KBM-7 (cell line): ENCODE data around the gene UBALD1.
A peak's percentile ranks its signal among the peaks of the same experiment; 100 is the strongest.

Experiments
- DNase-seq: peaks from one replicate; pipeline ENCODE4 v3.0.0-alpha.2; 2015
- in situ Hi-C: fragments of 300-500 bp; cut with MboI; formaldehyde crosslinking; loops from 2 replicates; pipeline ENCODE4 v1.14.3; 2020; ENCODE audit warnings: low sequenced_read_pairs, low pct_unique_long_range_greater_than_20kb, mixed read lengths

Gene UBALD1

GRCh38 chr16:4647644-4647980 lies 32.9 kb upstream of the UBALD1 start:
- DNase-seq: no peak
- in situ Hi-C loops: no loop called here

GRCh38 chr16:4646773-4647643 lies 32.3 kb upstream of the UBALD1 start:
- in situ Hi-C loops: no loop called here
- DNase-seq: no peak

GRCh38 chr16:4641895-4642294 lies 27.2 kb upstream of the UBALD1 start:
- DNase-seq: no peak
- in situ Hi-C loops: no loop called here

GRCh38 chr16:4641306-4641687 lies 26.6 kb upstream of the UBALD1 start:
- in situ Hi-C loops: no loop called here
- DNase-seq: no peak

GRCh38 chr16:4640572-4641305 lies 26.1 kb upstream of the UBALD1 start:
- DNase-seq: no peak
- in situ Hi-C loops: no loop called here

- DNase-seq: no peak
- in situ Hi-C loops: no loop called here
These were observed 25.3 kb upstream of the UBALD1 start for GRCh38 chr16:4639899-4640509.

GRCh38 chr16:4637501-4638166 lies 22.9 kb upstream of the UBALD1 start:
- in situ Hi-C loops: no loop called here
- DNase-seq: no peak

- no peak for DNase-seq
- in situ Hi-C loops: no loop called here
These were observed 21.5 kb upstream of the UBALD1 start for GRCh38 chr16:4636196-4636595.

GRCh38 chr16:4634768-4635167 lies 20.1 kb upstream of the UBALD1 start:
- in situ Hi-C loops: no loop called here
- no peak for DNase-seq

GRCh38 chr16:4633910-4634635 lies 19.4 kb upstream of the UBALD1 start:
- in situ Hi-C loops: no loop called here
- DNase-seq: no peak

GRCh38 chr16:4631444-4631843 lies 16.8 kb upstream of the UBALD1 start:
- in situ Hi-C loops: no loop called here

GRCh38 chr16:4628283-4628682 lies 13.6 kb upstream of the UBALD1 start:
- DNase-seq: no peak
- in situ Hi-C loops: no loop called here

More at GRCh38 chr16:4631444-4631843, 16.8 kb upstream of the UBALD1 start:
- no peak for DNase-seq

GRCh38 chr16:4626396-4626795 lies 11.7 kb upstream of the UBALD1 start:
- in situ Hi-C loops: no loop called here
- DNase-seq: no peak

GRCh38 chr16:4625560-4626159 lies 11.0 kb upstream of the UBALD1 start:
- DNase-seq: peak; percentile 70
- in situ Hi-C loops: no loop called here

- in situ Hi-C loops: no loop called here
- peak; percentile 35 for DNase-seq
These were observed 10.3 kb upstream of the UBALD1 start for GRCh38 chr16:4624827-4625559.

- in situ Hi-C loops: no loop called here
- peak; percentile 98 for DNase-seq
These were observed 9.5 kb upstream of the UBALD1 start, which contains the start of gene MGRN1 for GRCh38 chr16:4624015-4624826. MGRN1 (plus strand) TSS chr16:4624826; CDS start chr16:4624961, 135 bp downstream.

GRCh38 chr16:4623593-4623992 lies 8.9 kb upstream of the UBALD1 start:
- no peak for DNase-seq
- in situ Hi-C loops: no loop called here
